Measurements from ENCODE around the gene SRP14. TPM values are rescaled to one million over a fixed set of nuclear protein-coding genes. Genes with fewer than 3 reads are reported as not detected.

SRP14 gene
- total RNA-seq, 1 experiment from 2014 or later, result 232 TPM

DNA sequence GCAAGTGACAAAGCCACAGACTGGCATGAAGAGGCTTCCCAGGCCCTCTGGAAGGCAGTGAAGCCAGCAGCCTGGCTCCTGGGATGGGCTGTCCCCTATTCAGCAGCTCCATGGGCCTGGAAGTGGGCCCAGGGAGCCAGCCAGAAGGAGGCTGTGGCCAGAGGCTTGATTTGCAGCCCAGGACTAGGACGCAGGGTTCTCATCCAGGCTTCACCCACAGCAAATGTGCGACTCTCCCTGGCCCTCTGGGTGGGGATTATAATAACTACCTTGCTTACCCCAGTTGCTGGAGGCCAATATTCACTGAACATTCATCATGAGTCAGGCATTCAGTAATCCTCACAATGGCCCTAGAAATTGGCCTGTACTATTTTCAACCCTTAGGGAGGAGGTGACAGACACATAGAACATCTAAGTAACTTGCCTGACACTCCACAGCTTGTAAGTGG is 24.6 kb upstream of the SRP14 start:
- DNase-seq, result no peak
- no peaks in the 10 kb centered on the region for H3K27me3 ChIP-seq (ENCODE audit: low read length)
- no peak overlapping the region for H3K27ac ChIP-seq (ENCODE audit: low read length)
- no peaks in the 10 kb centered on the region for H3K36me3 ChIP-seq (ENCODE audit: insufficient read depth, low read length)
- no peaks in the 10 kb centered on the region for H3K9me3 ChIP-seq (ENCODE audit: low read length)
- H3K4me1 ChIP-seq (ENCODE audit: low read length), result peaks cover 10% of the 10 kb centered on the region
- no peaks in the 10 kb centered on the region for H3K9me2 ChIP-seq (replicated peaks; ENCODE audit: insufficient read depth, low read length)
- no peaks in the 10 kb centered on the region for H3K79me2 ChIP-seq (ENCODE audit: low read length)
- no peak overlapping the region for H3K4me2 ChIP-seq (ENCODE audit: low read depth, low read length, poor library complexity, severe bottlenecking)
- no peak overlapping the region for H3K9ac ChIP-seq (ENCODE audit: low read length)
- no peak overlapping the region for H3K4me3 ChIP-seq (ENCODE audit: low read length)
- no peaks in the 10 kb centered on the region for H4K20me1 ChIP-seq (ENCODE audit: insufficient read depth, low read depth, low read length)
- H2AFZ ChIP-seq (ENCODE audit: low read length), result no peak overlapping the region

DNA sequence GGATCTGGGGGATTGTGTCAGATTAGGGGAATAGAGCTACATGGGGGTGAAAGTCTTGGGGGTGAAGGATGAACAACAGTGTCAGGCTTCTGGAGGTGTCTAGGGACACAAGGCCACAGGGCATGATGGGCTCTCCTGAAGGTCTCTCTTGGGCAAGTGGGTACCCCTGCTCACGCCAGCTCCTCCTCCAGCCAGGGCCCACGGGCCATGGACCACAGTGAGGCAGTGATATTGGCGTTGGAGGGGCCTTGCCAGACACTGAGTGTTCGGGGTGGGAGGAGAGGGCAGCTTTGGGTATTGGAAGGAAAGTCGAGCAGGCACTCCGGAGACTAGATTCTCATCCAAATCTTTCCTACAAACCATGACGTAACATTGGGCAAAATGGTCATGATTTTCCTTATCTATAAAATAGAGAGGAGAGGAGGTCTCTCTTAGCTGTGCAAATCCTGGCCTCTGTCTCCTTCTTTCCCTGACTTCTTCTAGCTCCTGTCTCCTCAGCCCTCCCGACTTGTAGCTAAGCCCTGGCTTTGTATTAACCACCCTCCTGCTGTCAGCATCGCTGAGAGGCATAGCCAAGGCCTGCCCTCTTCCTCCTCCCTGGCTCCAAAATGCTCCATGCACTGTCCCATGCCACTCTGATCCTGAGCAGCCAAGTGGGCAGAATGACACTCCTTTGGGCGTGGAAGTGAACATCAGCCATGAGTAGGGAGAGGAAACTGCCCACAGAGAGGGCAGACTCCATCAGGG is 24.0 kb upstream of the SRP14 start:
- no peak overlapping the region for H3K9ac ChIP-seq (ENCODE audit: low read length)
- H3K79me2 ChIP-seq (ENCODE audit: low read length), result no peaks in the 10 kb centered on the region
- H3K4me3 ChIP-seq (ENCODE audit: low read length), result no peak overlapping the region
- H3K36me3 ChIP-seq (ENCODE audit: insufficient read depth, low read length), result no peaks in the 10 kb centered on the region
- DNase-seq, result no peak
- H3K27ac ChIP-seq (ENCODE audit: low read length), result no peak overlapping the region
- H3K4me2 ChIP-seq (ENCODE audit: low read depth, low read length, poor library complexity, severe bottlenecking), result no peak overlapping the region
- no peaks in the 10 kb centered on the region for H4K20me1 ChIP-seq (ENCODE audit: insufficient read depth, low read depth, low read length)
- H3K4me1 ChIP-seq (ENCODE audit: low read length), result peaks cover 10% of the 10 kb centered on the region
- no peaks in the 10 kb centered on the region for H3K9me3 ChIP-seq (ENCODE audit: low read length)
- no peaks in the 10 kb centered on the region for H3K9me2 ChIP-seq (replicated peaks; ENCODE audit: insufficient read depth, low read length)
- H3K27me3 ChIP-seq (ENCODE audit: low read length), result no peaks in the 10 kb centered on the region
- no peak overlapping the region for H2AFZ ChIP-seq (ENCODE audit: low read length)

DNA sequence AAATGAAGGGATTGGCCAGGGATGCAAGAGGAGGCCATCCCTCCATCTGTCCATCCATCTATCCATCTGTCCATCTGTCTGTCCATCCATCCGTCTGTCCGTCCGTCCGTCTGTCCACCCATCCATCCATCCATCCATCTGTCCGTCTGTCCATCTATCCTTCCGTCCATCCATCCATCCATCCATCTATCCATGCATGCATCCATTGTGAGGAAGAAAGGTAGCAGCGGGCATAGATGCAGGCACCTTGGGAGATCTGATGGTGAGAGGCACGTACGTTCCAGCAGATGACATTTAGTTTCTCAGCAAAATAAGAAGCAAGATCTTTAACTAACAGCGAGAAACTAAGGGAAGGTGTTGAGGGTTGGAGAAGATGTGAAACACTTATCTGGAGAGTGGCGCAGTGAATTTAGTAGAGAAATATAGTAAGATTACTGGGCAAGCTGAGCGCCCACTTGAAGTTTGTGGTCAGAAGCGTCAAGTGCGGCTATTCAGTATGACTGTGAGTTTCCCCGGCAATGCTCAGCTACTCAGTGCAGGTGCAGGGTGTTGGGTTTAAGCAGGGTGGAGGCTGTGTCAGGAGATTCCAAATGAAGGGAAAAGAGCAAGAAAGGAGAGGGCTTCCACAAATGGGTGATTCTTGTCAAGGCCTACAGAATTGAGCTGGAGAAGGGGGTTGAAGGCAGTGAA is 22.4 kb upstream of the SRP14 start:
- H4K20me1 ChIP-seq (ENCODE audit: insufficient read depth, low read depth, low read length), result no peaks in the 10 kb centered on the region
- H3K27me3 ChIP-seq (ENCODE audit: low read length), result no peaks in the 10 kb centered on the region
- H3K4me2 ChIP-seq (ENCODE audit: low read depth, low read length, poor library complexity, severe bottlenecking), result no peak overlapping the region
- peaks cover 10% of the 10 kb centered on the region for H3K4me1 ChIP-seq (ENCODE audit: low read length)
- H3K9ac ChIP-seq (ENCODE audit: low read length), result no peak overlapping the region
- no peaks in the 10 kb centered on the region for H3K9me2 ChIP-seq (replicated peaks; ENCODE audit: insufficient read depth, low read length)
- no peak overlapping the region for H3K4me3 ChIP-seq (ENCODE audit: low read length)
- no peak overlapping the region for H3K27ac ChIP-seq (ENCODE audit: low read length)
- no peaks in the 10 kb centered on the region for H3K36me3 ChIP-seq (ENCODE audit: insufficient read depth, low read length)
- no peaks in the 10 kb centered on the region for H3K9me3 ChIP-seq (ENCODE audit: low read length)
- DNase-seq, result no peak
- H3K79me2 ChIP-seq (ENCODE audit: low read length), result no peaks in the 10 kb centered on the region
- H2AFZ ChIP-seq (ENCODE audit: low read length), result no peak overlapping the region

DNA sequence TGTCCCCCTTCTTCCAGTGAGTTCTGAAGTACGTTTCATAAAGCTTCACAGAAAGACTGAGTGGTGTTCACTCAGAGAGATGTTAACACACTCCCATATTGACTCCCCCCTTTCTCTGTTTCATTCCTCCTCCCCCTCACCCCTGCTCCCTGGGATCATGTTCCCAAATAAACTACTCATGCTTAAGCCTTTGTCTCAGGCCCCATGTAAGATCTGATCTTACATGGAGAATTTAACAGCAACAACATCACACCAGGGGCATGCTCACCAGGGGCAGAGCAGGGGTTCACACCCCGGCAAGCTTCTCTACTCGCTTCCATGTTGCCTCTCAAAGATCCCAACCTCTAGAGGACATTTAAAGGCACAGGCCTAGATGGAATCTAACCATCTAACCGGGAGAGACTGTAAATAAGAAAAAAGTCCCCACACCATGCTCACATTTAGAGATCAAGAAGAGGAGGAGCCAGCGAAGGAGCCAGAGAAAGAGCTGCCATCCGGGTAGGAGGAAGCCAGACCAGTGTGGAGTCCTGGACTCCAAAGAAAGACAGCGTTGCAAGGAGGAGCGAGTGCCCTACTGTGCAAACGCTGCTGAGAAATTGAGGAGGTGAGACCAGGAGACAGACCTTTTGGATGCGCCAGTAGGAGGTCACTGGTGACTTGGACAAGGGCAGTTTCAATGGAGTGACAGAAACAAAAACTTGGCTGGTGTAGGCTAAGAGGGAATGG is 21.4 kb upstream of the SRP14 start:
- Histone ChIP-seq H3K4me2 (ENCODE audit: low read depth, low read length, poor library complexity, severe bottlenecking) (no peak overlapping the region), H2AFZ (ENCODE audit: low read length) (no peak overlapping the region), H3K9me2 (replicated peaks; ENCODE audit: insufficient read depth, low read length) (no peaks in the 10 kb centered on the region), H3K27me3 (ENCODE audit: low read length) (no peaks in the 10 kb centered on the region), H3K27ac (ENCODE audit: low read length) (no peak overlapping the region), H3K79me2 (ENCODE audit: low read length) (no peaks in the 10 kb centered on the region), H3K4me3 (ENCODE audit: low read length) (no peak overlapping the region), H3K9me3 (ENCODE audit: low read length) (no peaks in the 10 kb centered on the region), H4K20me1 (ENCODE audit: insufficient read depth, low read depth, low read length) (no peaks in the 10 kb centered on the region), H3K4me1 (ENCODE audit: low read length) (peaks cover 11% of the 10 kb centered on the region), H3K9ac (ENCODE audit: low read length) (no peak overlapping the region), H3K36me3 (ENCODE audit: insufficient read depth, low read length) (no peaks in the 10 kb centered on the region)
- DNase-seq, result no peak

DNA sequence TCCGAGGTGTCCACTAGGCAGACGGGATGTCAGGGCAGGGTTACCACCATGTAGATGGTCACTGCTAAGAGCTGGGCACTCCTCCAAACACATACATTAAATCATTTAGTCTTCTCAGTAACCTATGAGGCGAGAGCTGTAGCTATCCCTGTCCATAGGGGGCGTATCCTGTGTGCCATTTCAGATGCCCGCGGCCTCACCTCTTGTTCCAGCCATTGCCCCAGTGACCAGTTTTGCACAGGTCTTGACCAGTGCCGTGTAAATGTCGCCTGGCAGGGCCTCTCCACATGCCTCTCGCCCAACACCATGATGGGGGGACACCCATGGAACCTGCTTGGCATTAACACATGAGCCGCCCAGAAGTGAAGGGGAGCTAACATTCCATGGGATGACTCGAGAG is 20.8 kb upstream of the SRP14 start:
- Histone ChIP-seq H3K27me3 (ENCODE audit: low read length) (no peaks in the 10 kb centered on the region), H3K4me2 (ENCODE audit: low read depth, low read length, poor library complexity, severe bottlenecking) (no peak overlapping the region), H3K79me2 (ENCODE audit: low read length) (no peaks in the 10 kb centered on the region), H3K36me3 (ENCODE audit: insufficient read depth, low read length) (no peaks in the 10 kb centered on the region), H3K9me3 (ENCODE audit: low read length) (no peaks in the 10 kb centered on the region), H3K9me2 (replicated peaks; ENCODE audit: insufficient read depth, low read length) (no peaks in the 10 kb centered on the region), H3K4me3 (ENCODE audit: low read length) (no peak overlapping the region), H3K4me1 (ENCODE audit: low read length) (peaks cover 13% of the 10 kb centered on the region), H3K27ac (ENCODE audit: low read length) (no peak overlapping the region), H2AFZ (ENCODE audit: low read length) (no peak overlapping the region), H3K9ac (ENCODE audit: low read length) (no peak overlapping the region), H4K20me1 (ENCODE audit: insufficient read depth, low read depth, low read length) (no peaks in the 10 kb centered on the region)
- DNase-seq, result no peak

DNA sequence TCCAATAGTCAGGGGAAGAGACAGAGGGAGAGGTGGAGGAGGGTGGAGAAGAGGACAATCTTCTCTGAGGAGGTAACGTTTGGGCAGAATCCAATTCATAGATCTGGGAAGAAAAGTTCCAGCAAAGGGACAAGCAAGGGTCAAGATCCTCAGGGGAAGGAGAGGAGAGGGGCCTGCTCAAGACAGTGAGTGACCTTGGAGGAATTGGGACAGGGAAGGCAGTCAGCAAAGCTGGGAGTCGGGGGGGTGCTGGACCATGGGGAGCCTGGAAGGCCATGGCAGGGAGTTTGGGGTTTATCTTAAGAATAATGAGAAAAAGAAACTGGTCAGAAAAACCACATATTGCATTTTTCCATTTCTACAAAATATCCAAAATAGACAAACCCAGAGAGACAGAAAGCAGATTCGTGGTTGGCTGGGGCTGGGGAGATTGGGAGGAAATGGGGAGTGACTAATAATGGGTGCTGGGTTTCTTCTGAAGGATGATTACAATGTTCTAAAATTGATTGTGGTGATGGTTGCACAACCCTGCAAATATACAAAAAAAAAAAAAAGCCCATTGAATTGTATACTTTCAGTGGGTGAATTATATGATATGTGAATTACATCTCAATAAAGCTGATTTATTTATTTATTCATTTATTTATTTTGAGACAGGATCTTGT is 19.6 kb upstream of the SRP14 start:
- H3K4me1 ChIP-seq (ENCODE audit: low read length), result peaks cover 19% of the 10 kb centered on the region
- DNase-seq, result no peak
- no peaks in the 10 kb centered on the region for H3K9me2 ChIP-seq (replicated peaks; ENCODE audit: insufficient read depth, low read length)
- no peaks in the 10 kb centered on the region for H3K79me2 ChIP-seq (ENCODE audit: low read length)
- H3K27me3 ChIP-seq (ENCODE audit: low read length), result no peaks in the 10 kb centered on the region
- H3K9ac ChIP-seq (ENCODE audit: low read length), result no peak overlapping the region
- H3K4me3 ChIP-seq (ENCODE audit: low read length), result no peak overlapping the region
- no peak overlapping the region for H3K27ac ChIP-seq (ENCODE audit: low read length)
- no peaks in the 10 kb centered on the region for H3K9me3 ChIP-seq (ENCODE audit: low read length)
- peaks cover 6% of the 10 kb centered on the region; the same call in 1 of the 2 replicates for H4K20me1 ChIP-seq (ENCODE audit: insufficient read depth, low read depth, low read length)
- no peak overlapping the region for H2AFZ ChIP-seq (ENCODE audit: low read length)
- H3K4me2 ChIP-seq (ENCODE audit: low read depth, low read length, poor library complexity, severe bottlenecking), result no peak overlapping the region
- no peaks in the 10 kb centered on the region for H3K36me3 ChIP-seq (ENCODE audit: insufficient read depth, low read length)

DNA sequence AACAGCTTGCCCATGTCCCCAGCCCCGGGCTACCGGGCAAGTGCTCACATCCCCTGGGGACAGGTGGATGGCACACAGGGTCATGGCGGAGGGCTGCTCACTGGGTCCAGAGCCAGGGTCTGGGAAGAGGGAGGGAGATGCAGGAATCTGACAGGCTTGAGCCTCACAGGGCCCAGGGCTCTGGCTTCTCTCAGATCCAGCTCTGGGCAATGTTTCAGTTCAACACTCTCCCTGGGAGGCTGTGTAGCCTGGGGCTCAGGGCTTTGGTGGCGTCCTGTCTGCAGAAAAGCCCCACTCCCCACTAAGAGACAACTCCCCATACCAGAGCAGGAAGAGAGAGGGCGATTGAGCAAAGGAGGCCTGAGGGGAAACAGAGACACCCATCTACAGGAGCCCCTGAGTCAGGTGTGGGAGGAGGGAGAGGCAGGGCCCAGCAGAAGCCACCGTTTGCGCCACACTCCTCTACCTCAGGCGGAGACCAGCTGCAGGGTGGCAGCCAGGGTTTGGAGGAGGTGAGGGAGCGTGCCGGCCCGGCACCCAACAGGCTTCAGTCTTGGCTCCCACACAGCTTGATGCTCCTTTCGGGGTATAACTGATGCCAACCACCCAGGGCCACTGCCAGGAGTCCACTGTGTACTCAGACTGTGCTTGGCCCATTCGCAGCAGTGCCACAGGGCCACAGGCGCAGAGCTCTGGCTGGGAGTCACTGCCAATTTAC is 16.8 kb upstream of the SRP14 start:
- H3K4me2 ChIP-seq (ENCODE audit: low read depth, low read length, poor library complexity, severe bottlenecking), result no peak overlapping the region

More for the DNA sequence above, 16.8 kb upstream of the SRP14 start:
- H3K9ac ChIP-seq (ENCODE audit: low read length), result no peak overlapping the region
- no peaks in the 10 kb centered on the region for H3K9me2 ChIP-seq (replicated peaks; ENCODE audit: insufficient read depth, low read length)
- H2AFZ ChIP-seq (ENCODE audit: low read length), result no peak overlapping the region
- peaks cover 22% of the 10 kb centered on the region for H3K4me1 ChIP-seq (ENCODE audit: low read length)
- no peaks in the 10 kb centered on the region for H3K9me3 ChIP-seq (ENCODE audit: low read length)
- no peak overlapping the region for H3K27ac ChIP-seq (ENCODE audit: low read length)
- H3K79me2 ChIP-seq (ENCODE audit: low read length), result no peaks in the 10 kb centered on the region
- no peak for DNase-seq
- H4K20me1 ChIP-seq (ENCODE audit: insufficient read depth, low read depth, low read length), result peaks cover 10% of the 10 kb centered on the region; the same call in 1 of the 2 replicates
- H3K4me3 ChIP-seq (ENCODE audit: low read length), result no peak overlapping the region
- H3K36me3 ChIP-seq (ENCODE audit: insufficient read depth, low read length), result no peaks in the 10 kb centered on the region
- H3K27me3 ChIP-seq (ENCODE audit: low read length), result no peaks in the 10 kb centered on the region

Measured in Karpas-422 (cell line).